Epithelial cell of esophagus (primary cell): ENCODE data around the gene SPRR3.
"Not testable (repeated sequence)": the region's sequence is repeated elsewhere in the genome, so short reads cannot be mapped to it uniquely, and the experiment has no call there.

Experiments
- DNase-seq: peaks from one replicate; pipeline ENCODE4 v3.0.0; 2010; ENCODE audit warnings: low read depth
- H3K4me3 ChIP-seq: 2 replicates; pipeline ENCODE4 v1.5.1; 2011; ENCODE audit warnings: mild to moderate bottlenecking, low read length, control low read depth
- TF ChIP-seq, protein P1 (sequence below): IDR thresholded peaks from 2 replicates; pipeline ENCODE4 v1.5.1; 2011; ENCODE audit warnings: low read depth, mild to moderate bottlenecking, low read length, control low read depth, inconsistent platforms; ENCODE audit not compliant: insufficient read depth; ENCODE audit errors: missing control alignments

The SPRR3 gene

DNA sequence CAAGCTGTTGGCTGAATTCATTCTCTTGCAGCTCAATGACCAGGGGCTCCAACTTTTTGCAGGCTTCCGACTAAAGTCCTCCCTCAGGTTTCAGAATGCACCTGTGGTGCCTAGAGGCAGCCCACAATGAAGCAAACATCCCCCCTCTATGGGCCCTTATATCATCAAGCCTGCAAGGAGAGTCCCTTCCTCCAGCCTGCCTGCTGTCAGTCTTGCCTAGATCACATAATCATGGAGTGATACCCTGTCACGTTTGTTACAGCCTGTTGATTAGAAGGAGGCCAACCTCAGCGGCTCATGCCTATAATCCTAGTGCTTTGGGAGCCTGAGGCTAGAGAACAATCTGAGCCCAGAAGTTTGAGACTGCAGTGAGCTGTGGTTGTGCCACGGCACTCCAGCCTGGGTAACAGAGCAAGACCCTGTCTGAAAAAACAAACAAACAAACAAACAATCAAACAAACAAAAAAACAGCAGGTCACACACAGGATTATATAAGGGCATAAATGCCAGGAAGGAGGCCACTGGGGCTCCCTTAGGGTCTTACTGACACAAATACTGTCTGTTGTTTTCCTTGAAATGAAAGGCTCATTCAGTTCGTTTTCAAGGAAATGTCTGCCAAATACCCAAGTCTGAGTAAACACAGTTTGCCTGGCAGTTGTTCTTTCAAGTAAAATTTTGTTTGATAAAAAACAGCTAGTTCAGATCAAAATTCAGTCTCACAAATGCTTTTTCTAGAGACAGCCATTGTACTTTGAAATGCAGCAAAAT lies 4.7 kb upstream of the SPRR3 start:
- DNase-seq, result no peak
- TF ChIP-seq, protein P1, sequence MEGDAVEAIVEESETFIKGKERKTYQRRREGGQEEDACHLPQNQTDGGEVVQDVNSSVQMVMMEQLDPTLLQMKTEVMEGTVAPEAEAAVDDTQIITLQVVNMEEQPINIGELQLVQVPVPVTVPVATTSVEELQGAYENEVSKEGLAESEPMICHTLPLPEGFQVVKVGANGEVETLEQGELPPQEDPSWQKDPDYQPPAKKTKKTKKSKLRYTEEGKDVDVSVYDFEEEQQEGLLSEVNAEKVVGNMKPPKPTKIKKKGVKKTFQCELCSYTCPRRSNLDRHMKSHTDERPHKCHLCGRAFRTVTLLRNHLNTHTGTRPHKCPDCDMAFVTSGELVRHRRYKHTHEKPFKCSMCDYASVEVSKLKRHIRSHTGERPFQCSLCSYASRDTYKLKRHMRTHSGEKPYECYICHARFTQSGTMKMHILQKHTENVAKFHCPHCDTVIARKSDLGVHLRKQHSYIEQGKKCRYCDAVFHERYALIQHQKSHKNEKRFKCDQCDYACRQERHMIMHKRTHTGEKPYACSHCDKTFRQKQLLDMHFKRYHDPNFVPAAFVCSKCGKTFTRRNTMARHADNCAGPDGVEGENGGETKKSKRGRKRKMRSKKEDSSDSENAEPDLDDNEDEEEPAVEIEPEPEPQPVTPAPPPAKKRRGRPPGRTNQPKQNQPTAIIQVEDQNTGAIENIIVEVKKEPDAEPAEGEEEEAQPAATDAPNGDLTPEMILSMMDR, result no peak
- H3K4me3 ChIP-seq, result no peak overlapping the region

DNA sequence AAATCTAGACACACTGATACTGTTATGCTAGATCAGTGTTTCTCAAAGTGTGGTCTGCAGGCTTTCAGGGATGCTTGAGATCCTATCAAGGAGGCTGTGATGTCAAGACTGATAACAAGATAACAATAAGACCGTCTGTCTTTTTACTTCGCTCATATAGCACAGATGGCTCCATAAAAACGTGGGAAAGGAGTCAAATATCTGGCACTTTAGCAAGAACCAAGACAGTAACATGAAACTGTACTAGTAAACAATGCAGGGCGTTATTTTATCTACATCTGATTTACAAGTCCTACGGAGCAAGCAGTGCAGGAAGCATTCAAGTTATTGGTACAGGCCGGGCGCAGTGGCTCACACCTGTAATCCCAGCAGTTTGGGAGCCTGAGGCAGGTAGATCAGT lies 3.6 kb upstream of the SPRR3 start:
- TF ChIP-seq, protein P1, result no peak
- DNase-seq, result no peak
- H3K4me3 ChIP-seq, result no peak overlapping the region

DNA sequence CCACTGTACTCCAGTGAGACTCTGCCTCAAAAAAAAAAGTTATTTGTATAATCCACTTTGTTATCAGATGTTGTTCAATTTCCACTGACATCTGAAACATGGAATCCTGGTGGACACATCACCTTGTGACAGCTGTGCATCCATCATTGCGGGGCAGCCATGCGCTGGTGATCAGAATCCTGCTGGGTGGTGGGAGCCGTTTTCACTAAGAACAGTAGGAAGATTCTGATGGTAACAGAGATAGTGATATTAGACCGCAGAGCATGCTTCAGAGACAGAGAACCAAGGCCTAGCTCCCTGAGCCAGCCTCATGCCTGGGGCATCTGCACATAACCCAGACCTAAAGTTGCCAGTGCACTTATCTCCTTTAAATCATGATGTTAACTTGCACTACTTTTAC lies 3.1 kb upstream of the SPRR3 start:
- TF ChIP-seq, protein P1, result no peak
- H3K4me3 ChIP-seq, result no peak overlapping the region
- no peak for DNase-seq

DNA sequence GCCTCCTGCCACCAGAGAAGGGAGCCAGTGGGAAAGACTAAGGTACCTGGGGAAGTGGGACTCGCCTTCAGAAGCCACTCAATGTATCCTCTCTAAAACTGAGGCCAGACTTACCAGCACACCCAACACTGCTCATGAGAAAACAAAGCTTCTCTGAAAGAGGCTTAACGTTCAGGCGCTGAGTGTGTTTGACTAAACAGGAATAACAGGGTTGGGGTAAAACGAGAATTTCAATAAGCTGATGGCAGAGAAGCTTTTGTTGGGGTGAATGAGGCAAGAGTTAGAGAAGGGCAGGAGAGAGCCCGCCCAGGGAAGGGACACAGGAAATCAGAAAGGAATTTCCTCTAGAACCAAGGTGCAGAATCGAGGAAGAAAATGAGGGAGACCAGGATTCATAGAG lies 1.7 kb upstream of the SPRR3 start:
- DNase-seq, result peak; percentile 78
- TF ChIP-seq, protein P1, result no peak
- H3K4me3 ChIP-seq, result no peak overlapping the region

DNA sequence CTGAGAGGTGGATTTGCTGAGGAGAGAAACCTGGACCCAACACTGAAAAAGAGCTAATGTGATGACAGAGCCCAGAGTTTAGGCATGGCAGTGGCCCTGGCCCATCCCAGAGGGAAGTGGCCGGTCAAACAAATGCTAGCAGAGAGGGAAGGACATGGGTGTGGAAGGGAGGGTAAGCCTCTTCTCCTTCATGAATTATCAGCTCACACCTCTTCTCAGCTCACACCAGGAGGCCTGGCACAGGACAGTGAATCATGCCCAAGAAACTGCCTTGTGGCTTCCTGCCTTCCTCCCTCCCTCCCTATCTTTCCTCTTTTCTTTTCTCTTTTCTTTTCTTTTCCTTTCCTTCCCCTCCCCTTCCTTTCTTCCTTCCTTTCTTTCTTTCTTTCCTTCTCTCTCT lies 1.3 kb upstream of the SPRR3 start:
- H3K4me3 ChIP-seq, result no peak overlapping the region
- TF ChIP-seq, protein P1, result no peak
- DNase-seq, result peak; percentile 68

DNA sequence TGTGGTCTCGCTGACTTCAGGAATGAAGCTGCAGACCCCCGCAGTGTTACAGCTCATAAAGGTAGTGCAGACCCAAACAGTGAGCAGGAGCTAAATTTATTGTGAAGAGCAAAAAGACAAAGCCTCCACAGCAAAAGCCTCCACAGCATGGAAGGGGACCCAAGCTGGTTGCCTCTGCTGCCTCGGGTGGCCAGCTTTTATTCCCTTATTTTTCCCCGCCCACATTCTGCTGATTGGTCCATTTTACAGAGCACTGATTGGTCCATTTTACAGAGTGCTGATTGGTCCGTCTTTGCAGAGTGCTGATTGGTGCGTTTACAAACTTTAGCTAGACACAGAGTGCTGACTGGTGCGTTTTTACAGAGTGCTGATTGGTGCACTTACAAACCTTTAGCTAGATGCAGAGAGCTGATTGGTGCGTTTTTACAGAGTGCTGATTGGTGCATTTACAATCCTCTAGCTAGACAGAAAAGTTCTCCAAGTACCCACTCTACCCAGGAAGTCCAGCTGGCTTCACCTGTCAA lies 9.7 kb downstream of the SPRR3 start:
- not testable (repeated sequence) for DNase-seq

DNA sequence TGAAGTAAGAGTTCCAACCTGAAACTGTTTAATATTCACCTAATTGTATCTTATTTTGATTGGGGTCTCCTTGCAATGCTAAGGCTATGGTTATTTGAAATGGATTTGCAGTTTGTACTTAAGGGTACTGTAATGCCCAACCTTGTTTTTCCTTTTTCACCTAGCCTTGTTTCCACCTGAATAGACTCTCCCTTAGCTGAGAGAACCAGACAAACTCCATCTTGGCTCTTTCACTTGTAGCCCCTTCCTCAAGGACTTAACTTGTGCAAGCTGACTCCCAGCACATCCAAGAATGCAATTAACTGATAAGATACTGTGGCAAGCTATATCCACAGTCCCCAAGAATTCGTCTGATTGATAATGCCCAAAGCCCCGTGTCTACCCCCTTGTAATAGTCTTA lies 20.3 kb downstream of the SPRR3 start:
- not testable (repeated sequence) for H3K4me3 ChIP-seq, DNase-seq

More for the DNA sequence above, 9.7 kb downstream of the SPRR3 start:
- not testable (repeated sequence) for H3K4me3 ChIP-seq

DNA sequence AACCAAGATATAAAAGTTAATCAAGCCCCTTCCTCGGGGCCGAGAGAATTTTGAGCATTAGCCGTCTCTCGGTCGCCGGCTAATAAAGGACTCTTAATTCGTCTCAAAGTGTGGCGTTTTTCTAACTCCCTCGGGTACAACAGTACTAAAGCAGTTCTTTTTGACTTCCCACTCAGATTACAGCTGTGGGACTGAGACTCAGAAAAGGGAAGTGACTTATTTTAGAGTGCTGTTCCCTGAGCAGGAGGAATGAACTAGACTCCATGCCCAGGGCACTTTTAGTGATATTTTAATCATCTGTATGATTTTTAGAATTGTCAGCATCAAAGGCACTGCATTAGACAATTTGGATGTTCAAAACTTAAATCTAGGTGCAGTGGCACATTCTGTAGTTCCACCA lies 20.8 kb downstream of the SPRR3 start:
- H3K4me3 ChIP-seq, DNase-seq: not testable (repeated sequence)
